WTC11 (cell line): Measurements from ENCODE around the gene KLHL11. TPM values are rescaled to one million over a fixed set of nuclear protein-coding genes. Genes with fewer than 3 reads are reported as not detected.

ENCODE experiments used
- ATAC-seq: fragments of 200-7000 bp; cut with Tn5 transposase; 2 replicates; pipeline ENCODE4 v1.10.0; 2021; ENCODE audit warnings: mild to moderate bottlenecking, moderate library complexity
- CTCF ChIA-PET: fragments of 300-600 bp; sonication (Branson Sonifier 250); formaldehyde crosslinking; loops from one replicate; lab custom pipeline; 2021; ENCODE audit warnings: antibody characterized with exemption; lab: Charles Lee
- POLR2A ChIA-PET: fragments of 350-600 bp; sonication (Branson Sonifier 250); formaldehyde crosslinking; loops from one replicate; lab custom pipeline; 2021; ENCODE audit warnings: antibody characterized with exemption; lab: Charles Lee
- DNase-seq: peaks from one replicate; pipeline ENCODE4 v3.0.0; 2021; ENCODE audit warnings: low spot score
- H3K27ac Mint-ChIP-seq: 2 replicates; pipeline ENCODE4 v1.8.0; 2021; ENCODE audit warnings: mixed read lengths
- H3K27me3 Mint-ChIP-seq: 2 replicates; pipeline ENCODE4 v1.8.0; 2021; ENCODE audit warnings: low read depth, mild to moderate bottlenecking, moderate library complexity, mixed read lengths
- H3K36me3 Mint-ChIP-seq: 2 replicates; pipeline ENCODE4 v1.8.0; 2021; ENCODE audit warnings: mixed read lengths
- H3K4me1 Mint-ChIP-seq: 2 replicates; pipeline ENCODE4 v1.8.0; 2022; ENCODE audit warnings: mixed read lengths
- H3K4me3 Mint-ChIP-seq: 2 replicates; pipeline ENCODE4 v1.8.0; 2021; ENCODE audit warnings: mild to moderate bottlenecking, moderate library complexity, mixed read lengths
- H3K9me3 Mint-ChIP-seq: 2 replicates; pipeline ENCODE4 v1.8.0; 2021; ENCODE audit warnings: mixed read lengths
- E2F5 ChIP-seq: sonication (generic); formaldehyde crosslinking; IDR thresholded peaks from 2 replicates; pipeline ENCODE4 v1.8.1; 2022; ENCODE audit warnings: mild to moderate bottlenecking, moderate library complexity, missing genetic modification reagents
- ETV6 ChIP-seq: sonication (generic); formaldehyde crosslinking; IDR thresholded peaks from 2 replicates; pipeline ENCODE4 v1.8.1; 2022; ENCODE audit warnings: mild to moderate bottlenecking, missing genetic modification reagents
- FOXK1 ChIP-seq: sonication (generic); formaldehyde crosslinking; IDR thresholded peaks from 2 replicates; pipeline ENCODE4 v1.8.0; 2022; ENCODE audit warnings: mild to moderate bottlenecking, moderate library complexity, missing genetic modification reagents
- FOXP1 ChIP-seq: sonication (generic); formaldehyde crosslinking; IDR thresholded peaks from 2 replicates; pipeline ENCODE4 v1.8.0; 2022; ENCODE audit warnings: missing genetic modification reagents, mild to moderate bottlenecking, moderate library complexity, borderline replicate concordance
- GRHL2 ChIP-seq: fragments of 250-450 bp; sonication (Bioruptor Pico); IDR thresholded peaks from 2 replicates; pipeline ENCODE4 v1.8.0; 2022; ENCODE audit warnings: mild to moderate bottlenecking, moderate library complexity; ENCODE audit not compliant: insufficient replicate concordance, severe bottlenecking
- HMGA2 ChIP-seq: fragments of 250-450 bp; sonication (Bioruptor Pico); IDR thresholded peaks from 2 replicates; pipeline ENCODE4 v1.4.0; 2021; ENCODE audit warnings: mild to moderate bottlenecking, moderate library complexity
- MLX ChIP-seq: sonication (generic); formaldehyde crosslinking; IDR thresholded peaks from 2 replicates; pipeline ENCODE4 v1.8.1; 2023; ENCODE audit warnings: mild to moderate bottlenecking, missing genetic modification reagents, moderate library complexity
- MXD4 ChIP-seq: fragments of 250-450 bp; sonication (Bioruptor Pico); IDR thresholded peaks from 2 replicates; pipeline ENCODE4 v1.8.0; 2021; ENCODE audit warnings: mild to moderate bottlenecking, moderate library complexity, borderline replicate concordance
- NFYB ChIP-seq: sonication (generic); formaldehyde crosslinking; conservative IDR thresholded peaks from 2 replicates; pipeline ENCODE4 v1.8.0; 2022; ENCODE audit warnings: low read depth, missing genetic modification reagents
- NR1H2 ChIP-seq: sonication (generic); formaldehyde crosslinking; IDR thresholded peaks from 2 replicates; pipeline ENCODE4 v1.9.0; 2021; ENCODE audit warnings: mild to moderate bottlenecking, moderate library complexity, missing genetic modification reagents
- NR2C2 ChIP-seq: sonication (generic); formaldehyde crosslinking; IDR thresholded peaks from 2 replicates; pipeline ENCODE4 v1.8.0; 2022; ENCODE audit warnings: mild to moderate bottlenecking, missing genetic modification reagents
- PRRX2 ChIP-seq: fragments of 250-450 bp; sonication (Bioruptor Pico); IDR thresholded peaks from 2 replicates; pipeline ENCODE4 v1.8.0; 2021; ENCODE audit warnings: mild to moderate bottlenecking
- SMAD3 ChIP-seq: sonication (generic); formaldehyde crosslinking; IDR thresholded peaks from 2 replicates; pipeline ENCODE4 v1.8.0; 2022; ENCODE audit warnings: missing genetic modification reagents, mild to moderate bottlenecking, borderline replicate concordance
- STAT6 ChIP-seq: sonication (generic); formaldehyde crosslinking; conservative IDR thresholded peaks from 2 replicates; pipeline ENCODE4 v1.8.1; 2023; ENCODE audit warnings: mild to moderate bottlenecking, low read depth, missing genetic modification reagents, moderate library complexity
- ZNF138 ChIP-seq: sonication (generic); formaldehyde crosslinking; conservative IDR thresholded peaks from 2 replicates; pipeline ENCODE4 v1.8.1; 2022; ENCODE audit warnings: mild to moderate bottlenecking, moderate library complexity, missing genetic modification reagents
- ZNF317 ChIP-seq: sonication (generic); formaldehyde crosslinking; IDR thresholded peaks from 2 replicates; pipeline ENCODE4 v1.8.1; 2023; ENCODE audit warnings: low read depth, mild to moderate bottlenecking, moderate library complexity, missing genetic modification reagents, borderline replicate concordance
- ZNF532 ChIP-seq: fragments of 250-450 bp; sonication (Bioruptor Pico); IDR thresholded peaks from 2 replicates; pipeline ENCODE4 v1.9.0; 2021; ENCODE audit warnings: mild to moderate bottlenecking, borderline replicate concordance
- ZNF671 ChIP-seq: fragments of 250-450 bp; sonication (Bioruptor Pico); IDR thresholded peaks from 2 replicates; pipeline ENCODE4 v1.8.0; 2021; ENCODE audit warnings: mild to moderate bottlenecking
- ZSCAN18 ChIP-seq: fragments of 250-450 bp; sonication (Bioruptor Pico); IDR thresholded peaks from 2 replicates; pipeline ENCODE4 v2.1.2; 2022; ENCODE audit warnings: mild to moderate bottlenecking, moderate library complexity
- total RNA-seq: library from RNA; stranded (reverse); gene quantifications from 3 replicates; pipeline ENCODE4 v1.2.3, GENCODE V29; 2021
- TF ChIP-seq, protein P1 (sequence below): sonication (generic); formaldehyde crosslinking; IDR thresholded peaks from 2 replicates; pipeline ENCODE4 v1.8.1; 2023; ENCODE audit warnings: mild to moderate bottlenecking, missing genetic modification reagents
- TF ChIP-seq, protein P2 (sequence below): sonication (generic); formaldehyde crosslinking; IDR thresholded peaks from 2 replicates; pipeline ENCODE4 v1.8.0; 2022; ENCODE audit warnings: mild to moderate bottlenecking, missing genetic modification reagents

The KLHL11 gene
- total RNA-seq, 1 experiment from 2014 or later: 15.0 TPM

- TF ChIP-seq ZNF671 (CRISPR knock-in tag) (no peak), SMAD3 (CRISPR knock-in tag) (no peak), HMGA2 (CRISPR knock-in tag) (no peak), MLX (CRISPR knock-in tag) (no peak), ETV6 (no peak), NFYB (CRISPR knock-in tag) (no peak), PRRX2 (CRISPR knock-in tag) (no peak), E2F5 (CRISPR knock-in tag) (no peak)
- TF ChIP-seq, protein P1, sequence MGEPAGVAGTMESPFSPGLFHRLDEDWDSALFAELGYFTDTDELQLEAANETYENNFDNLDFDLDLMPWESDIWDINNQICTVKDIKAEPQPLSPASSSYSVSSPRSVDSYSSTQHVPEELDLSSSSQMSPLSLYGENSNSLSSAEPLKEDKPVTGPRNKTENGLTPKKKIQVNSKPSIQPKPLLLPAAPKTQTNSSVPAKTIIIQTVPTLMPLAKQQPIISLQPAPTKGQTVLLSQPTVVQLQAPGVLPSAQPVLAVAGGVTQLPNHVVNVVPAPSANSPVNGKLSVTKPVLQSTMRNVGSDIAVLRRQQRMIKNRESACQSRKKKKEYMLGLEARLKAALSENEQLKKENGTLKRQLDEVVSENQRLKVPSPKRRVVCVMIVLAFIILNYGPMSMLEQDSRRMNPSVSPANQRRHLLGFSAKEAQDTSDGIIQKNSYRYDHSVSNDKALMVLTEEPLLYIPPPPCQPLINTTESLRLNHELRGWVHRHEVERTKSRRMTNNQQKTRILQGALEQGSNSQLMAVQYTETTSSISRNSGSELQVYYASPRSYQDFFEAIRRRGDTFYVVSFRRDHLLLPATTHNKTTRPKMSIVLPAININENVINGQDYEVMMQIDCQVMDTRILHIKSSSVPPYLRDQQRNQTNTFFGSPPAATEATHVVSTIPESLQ (CRISPR knock-in tag): no peak
Measured at GRCh38 chr17:41821776-41822175, 43.4 kb downstream of the KLHL11 start (continued).

GRCh38 chr17:41818024-41818423 is 47.2 kb downstream of the KLHL11 start:
- POLR2A ChIA-PET: no interaction called here
- DNase-seq (no peak), ATAC-seq (no peak)
- Mint-ChIP-seq H3K27ac (no peak overlapping the region), H3K4me1 (peaks cover 27% of the 10 kb centered on the region), H3K9me3 (no peaks in the 10 kb centered on the region), H3K4me3 (no peak overlapping the region), H3K27me3 (no peaks in the 10 kb centered on the region; the same call in 1 of the 2 replicates), H3K36me3 (peaks cover 15% of the 10 kb centered on the region)
- CTCF ChIA-PET: interaction anchor here (1.2 to 1.9 kb wide), 2 partner anchors 32 to 369 kb away, joined by 4 to 11 read pairs; partner anchors contain the start of gene JUP
- no peak for TF ChIP-seq ZNF671 (CRISPR knock-in tag)
- TF ChIP-seq ZNF317: no peak
- TF ChIP-seq NR1H2 (CRISPR knock-in tag): no peak
- TF ChIP-seq ZNF138: no peak
- no peak for TF ChIP-seq FOXP1
- TF ChIP-seq NR2C2 (CRISPR knock-in tag): no peak
- no peak for TF ChIP-seq GRHL2
- TF ChIP-seq, protein P1 (CRISPR knock-in tag): no peak
- TF ChIP-seq FOXK1 (CRISPR knock-in tag): no peak
- TF ChIP-seq NFYB (CRISPR knock-in tag): no peak
- TF ChIP-seq, protein P2, sequence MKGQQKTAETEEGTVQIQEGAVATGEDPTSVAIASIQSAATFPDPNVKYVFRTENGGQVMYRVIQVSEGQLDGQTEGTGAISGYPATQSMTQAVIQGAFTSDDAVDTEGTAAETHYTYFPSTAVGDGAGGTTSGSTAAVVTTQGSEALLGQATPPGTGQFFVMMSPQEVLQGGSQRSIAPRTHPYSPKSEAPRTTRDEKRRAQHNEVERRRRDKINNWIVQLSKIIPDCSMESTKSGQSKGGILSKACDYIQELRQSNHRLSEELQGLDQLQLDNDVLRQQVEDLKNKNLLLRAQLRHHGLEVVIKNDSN (CRISPR knock-in tag): no peak
- no peak for TF ChIP-seq ZSCAN18 (CRISPR knock-in tag)
- TF ChIP-seq ZNF532: no peak
- TF ChIP-seq MXD4 (CRISPR knock-in tag): no peak
- TF ChIP-seq STAT6 (CRISPR knock-in tag): no peak
